Activated naive CD4-positive, alpha-beta T cell treated with anti-CD3 and anti-CD28 coated beads, Interleukin-2, amount 10 ng/mL, durations not matched to agents 7 days and 5 days (primary cell): ENCODE data around the gene GDPGP1.

ENCODE experiments used
- CTCF ChIA-PET: fragments of 350-600 bp; sonication (Branson Sonifier 250); formaldehyde crosslinking; loops from one replicate; lab custom pipeline; 2021; ENCODE audit warnings: antibody characterized with exemption; lab: Charles Lee
- DNase-seq: peaks from one replicate; pipeline ENCODE4 v3.0.0-alpha.2; 2020
- H3K27ac Mint-ChIP-seq: one replicate; pipeline ENCODE4 v1.8.0; 2021; ENCODE audit warnings: mild to moderate bottlenecking, moderate library complexity, mixed read lengths
- H3K27me3 Mint-ChIP-seq: one replicate; pipeline ENCODE4 v1.8.0; 2021; ENCODE audit warnings: mild to moderate bottlenecking, mixed read lengths
- H3K36me3 Mint-ChIP-seq: one replicate; pipeline ENCODE4 v1.8.0; 2021; ENCODE audit warnings: mixed read lengths
- H3K4me1 Mint-ChIP-seq: one replicate; pipeline ENCODE4 v1.8.0; 2021; ENCODE audit warnings: mixed read lengths
- H3K4me3 Mint-ChIP-seq: one replicate; pipeline ENCODE4 v1.8.0; 2021; ENCODE audit warnings: mild to moderate bottlenecking, moderate library complexity, mixed read lengths
- H3K9me3 Mint-ChIP-seq: one replicate; pipeline ENCODE4 v1.8.0; 2021; ENCODE audit warnings: mixed read lengths

The GDPGP1 gene

GRCh38 chr15:90295270-90295648 lies 61.2 kb downstream of the GDPGP1 start:
- Mint-ChIP-seq H3K4me3 (no peak overlapping the region), H3K27ac (no peak overlapping the region), H3K9me3 (no peaks in the 10 kb centered on the region), H3K4me1 (peaks cover 12% of the 10 kb centered on the region), H3K36me3 (no peaks in the 10 kb centered on the region), H3K27me3 (peaks cover 32% of the 10 kb centered on the region)
- no peak for DNase-seq
- CTCF ChIA-PET = interaction anchor here (0.7 to 7.2 kb wide), 4 partner anchors 8 to 22 kb away, joined by 3 to 91 read pairs (median 3); no protein-coding TSS in a partner anchor
